ENCODE results near the gene GJB4. TPM values are rescaled to one million over a fixed set of nuclear protein-coding genes. Genes with fewer than 3 reads are reported as not detected.

Gene GJB4
- total and polyA plus RNA-seq, 7 experiments from 2014 or later = not detected

- ATAC-seq (no peak), DNase-seq (no peak)
- Mint-ChIP-seq H3K9me3 (no peaks in the 10 kb centered on the region), H3K4me3 (no peak within 1 kb of the TSS), H3K4me1 (no peaks in the 10 kb centered on the region), H3K36me3 (peaks cover 0 to 4% (median 0%) of the 10 kb centered on the region in 5 donors), H3K27ac (no peak within 1 kb of the TSS), H3K27me3 (peaks cover 0 to 11% (median 3%) of the 10 kb centered on the region in 5 donors)
- POLR2A ChIA-PET = no interaction called here
- Histone ChIP-seq H3K4me1 (ENCODE audit: control insufficient read depth in 2 of 2, insufficient read depth in 2 of 2, low read length in 2 of 2) (no peaks in the 10 kb centered on the region), H3K36me3 (ENCODE audit: control insufficient read depth in 2 of 3, insufficient read depth in 3 of 3, low read length in 3 of 3) (no peaks in the 10 kb centered on the region), H3K27ac (ENCODE audit: low read depth, low read length) (no peak within 1 kb of the TSS), H3K4me3 (ENCODE audit: low read length) (no peak within 1 kb of the TSS), H3K27me3 (ENCODE audit: control insufficient read depth in 2 of 2, insufficient read depth in 2 of 2, low read length in 2 of 2) (no peaks in the 10 kb centered on the region), H3K9me3 (ENCODE audit: control insufficient read depth in 2 of 3, low read length in 3 of 3) (no peaks in the 10 kb centered on the region)
- CTCF ChIA-PET = no interaction called here
- intact Hi-C loops (cut with micrococcal nuclease) = no loop called here
Observed at GRCh38 chr1:34754964-34755637, 4.4 kb upstream of the GJB4 start, which contains the start of gene GJB5. GJB5 (plus strand) TSS chr1:34755047; CDS start chr1:34757331, 2,284 bp downstream.

DNA sequence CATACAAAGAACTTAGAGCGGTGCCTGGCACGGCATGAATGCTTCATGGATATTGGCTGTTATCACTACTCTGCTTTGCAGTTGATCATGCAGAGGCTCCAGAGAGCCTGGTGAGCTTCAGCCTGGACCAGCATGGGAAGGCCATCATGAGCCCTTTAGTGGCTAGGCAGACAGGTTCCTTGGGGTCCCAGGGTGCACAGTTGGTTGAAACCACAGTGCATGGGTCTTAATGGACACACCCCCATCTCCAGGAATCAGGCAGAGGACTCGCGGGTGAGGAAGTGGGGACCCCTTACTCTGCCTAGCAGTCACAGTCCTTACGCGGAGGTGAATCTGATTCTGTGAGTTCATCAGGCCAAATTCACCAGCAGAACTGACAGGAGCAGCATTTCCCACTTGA lies 3.6 kb upstream of the GJB4 start:
- ATAC-seq (no peak), DNase-seq (no peak)
- H3K4me1 Mint-ChIP-seq = no peaks in the 10 kb centered on the region
- Histone ChIP-seq H3K27me3 (ENCODE audit: control insufficient read depth in 2 of 2, insufficient read depth in 2 of 2, low read length in 2 of 2) (no peaks in the 10 kb centered on the region), H3K4me1 (ENCODE audit: control insufficient read depth in 2 of 2, insufficient read depth in 2 of 2, low read length in 2 of 2) (no peaks in the 10 kb centered on the region), H3K4me3 (ENCODE audit: low read length) (no peak overlapping the region), H3K36me3 (ENCODE audit: control insufficient read depth in 2 of 3, insufficient read depth in 3 of 3, low read length in 3 of 3) (no peaks in the 10 kb centered on the region), H3K9me3 (ENCODE audit: control insufficient read depth in 2 of 3, low read length in 3 of 3) (no peaks in the 10 kb centered on the region), H3K27ac (ENCODE audit: low read depth, low read length) (no peak overlapping the region)
- intact Hi-C loops (cut with micrococcal nuclease) = no loop called here
- peaks cover 0 to 4% (median 0%) of the 10 kb centered on the region in 5 donors for H3K36me3 Mint-ChIP-seq
- H3K4me3 Mint-ChIP-seq = no peak overlapping the region
- ChIA-PET CTCF (no interaction called here), POLR2A (no interaction called here)
- no peak overlapping the region for H3K27ac Mint-ChIP-seq
- peaks cover 0 to 11% (median 3%) of the 10 kb centered on the region in 5 donors for H3K27me3 Mint-ChIP-seq
- H3K9me3 Mint-ChIP-seq = no peaks in the 10 kb centered on the region

DNA sequence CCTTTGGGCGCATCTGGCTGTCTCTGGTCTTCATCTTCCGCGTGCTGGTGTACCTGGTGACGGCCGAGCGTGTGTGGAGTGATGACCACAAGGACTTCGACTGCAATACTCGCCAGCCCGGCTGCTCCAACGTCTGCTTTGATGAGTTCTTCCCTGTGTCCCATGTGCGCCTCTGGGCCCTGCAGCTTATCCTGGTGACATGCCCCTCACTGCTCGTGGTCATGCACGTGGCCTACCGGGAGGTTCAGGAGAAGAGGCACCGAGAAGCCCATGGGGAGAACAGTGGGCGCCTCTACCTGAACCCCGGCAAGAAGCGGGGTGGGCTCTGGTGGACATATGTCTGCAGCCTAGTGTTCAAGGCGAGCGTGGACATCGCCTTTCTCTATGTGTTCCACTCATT lies 2.2 kb upstream of the GJB4 start:
- no peak overlapping the region for H3K27ac Mint-ChIP-seq
- Histone ChIP-seq H3K4me1 (ENCODE audit: control insufficient read depth in 2 of 2, insufficient read depth in 2 of 2, low read length in 2 of 2) (no peaks in the 10 kb centered on the region), H3K4me3 (ENCODE audit: low read length) (no peak overlapping the region), H3K9me3 (ENCODE audit: control insufficient read depth in 2 of 3, low read length in 3 of 3) (no peaks in the 10 kb centered on the region), H3K27me3 (ENCODE audit: control insufficient read depth in 2 of 2, insufficient read depth in 2 of 2, low read length in 2 of 2) (no peaks in the 10 kb centered on the region), H3K36me3 (ENCODE audit: control insufficient read depth in 2 of 3, insufficient read depth in 3 of 3, low read length in 3 of 3) (no peaks in the 10 kb centered on the region), H3K27ac (ENCODE audit: low read depth, low read length) (no peak overlapping the region)
- intact Hi-C loops (cut with micrococcal nuclease) = no loop called here
- DNase-seq = no peak
- ATAC-seq = no peak
- peaks cover 0 to 4% (median 0%) of the 10 kb centered on the region in 5 donors for H3K36me3 Mint-ChIP-seq
- no peaks in the 10 kb centered on the region for H3K9me3 Mint-ChIP-seq
- ChIA-PET CTCF (interaction anchor here (1.1 kb wide), 1 partner anchor 14 kb away, joined by 3 read pairs; no protein-coding TSS in a partner anchor), POLR2A (no interaction called here)
- H3K27me3 Mint-ChIP-seq = peaks cover 0 to 11% (median 4%) of the 10 kb centered on the region in 5 donors
- H3K4me1 Mint-ChIP-seq = no peaks in the 10 kb centered on the region
- H3K4me3 Mint-ChIP-seq = no peak overlapping the region

DNA sequence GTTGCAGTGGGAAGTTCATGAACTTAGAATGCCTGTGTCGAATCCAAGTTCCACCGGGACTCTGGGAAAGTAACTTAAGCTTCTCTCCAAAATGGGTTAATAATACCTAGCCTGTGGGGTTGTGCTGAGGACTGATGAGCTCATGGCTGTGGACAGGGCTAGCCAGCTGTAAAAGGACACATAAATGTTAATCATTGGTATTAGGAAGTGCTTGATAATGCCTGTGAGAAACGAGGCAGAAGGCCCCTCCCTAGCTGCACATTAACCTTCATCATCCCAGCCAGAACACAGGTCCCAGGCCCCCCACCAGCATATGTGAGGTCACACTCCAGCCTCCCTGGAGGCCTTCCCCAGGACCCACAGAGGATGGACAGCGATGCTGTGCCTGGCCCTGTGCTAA lies 789 bp upstream of the GJB4 start:
- no peaks in the 10 kb centered on the region for H3K36me3 ChIP-seq (ENCODE audit: control insufficient read depth in 2 of 3, insufficient read depth in 3 of 3, low read length in 3 of 3)
- Mint-ChIP-seq H3K4me1 (no peaks in the 10 kb centered on the region), H3K9me3 (no peaks in the 10 kb centered on the region), H3K27me3 (peaks cover under 1 to 18% (median 4%) of the 10 kb centered on the region in 5 donors), H3K36me3 (peaks cover 0 to 3% (median 0%) of the 10 kb centered on the region in 5 donors), H3K4me3 (no peak overlapping the region), H3K27ac (no peak overlapping the region)
- H3K27me3 ChIP-seq (ENCODE audit: control insufficient read depth in 2 of 2, insufficient read depth in 2 of 2, low read length in 2 of 2) = no peaks in the 10 kb centered on the region
- no peak for DNase-seq
- POLR2A ChIA-PET = no interaction called here
- H3K9me3 ChIP-seq (ENCODE audit: control insufficient read depth in 2 of 3, low read length in 3 of 3) = no peaks in the 10 kb centered on the region
- no peaks in the 10 kb centered on the region for H3K4me1 ChIP-seq (ENCODE audit: control insufficient read depth in 2 of 2, insufficient read depth in 2 of 2, low read length in 2 of 2)
- CTCF ChIA-PET = no interaction called here
- no peak overlapping the region for H3K4me3 ChIP-seq (ENCODE audit: low read length)
- intact Hi-C loops (cut with micrococcal nuclease) = no loop called here
- H3K27ac ChIP-seq (ENCODE audit: low read depth, low read length) = no peak overlapping the region
- no peak for ATAC-seq

DNA sequence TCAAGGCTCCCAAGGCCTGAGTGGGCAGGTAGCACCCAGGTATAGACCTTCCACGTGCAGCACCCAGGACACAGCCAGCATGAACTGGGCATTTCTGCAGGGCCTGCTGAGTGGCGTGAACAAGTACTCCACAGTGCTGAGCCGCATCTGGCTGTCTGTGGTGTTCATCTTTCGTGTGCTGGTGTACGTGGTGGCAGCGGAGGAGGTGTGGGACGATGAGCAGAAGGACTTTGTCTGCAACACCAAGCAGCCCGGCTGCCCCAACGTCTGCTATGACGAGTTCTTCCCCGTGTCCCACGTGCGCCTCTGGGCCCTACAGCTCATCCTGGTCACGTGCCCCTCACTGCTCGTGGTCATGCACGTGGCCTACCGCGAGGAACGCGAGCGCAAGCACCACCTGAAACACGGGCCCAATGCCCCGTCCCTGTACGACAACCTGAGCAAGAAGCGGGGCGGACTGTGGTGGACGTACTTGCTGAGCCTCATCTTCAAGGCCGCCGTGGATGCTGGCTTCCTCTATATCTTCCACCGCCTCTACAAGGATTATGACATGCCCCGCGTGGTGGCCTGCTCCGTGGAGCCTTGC lies 1.7 kb downstream of the GJB4 start:
- Mint-ChIP-seq H3K4me3 (no peak overlapping the region), H3K27ac (no peak overlapping the region), H3K4me1 (no peaks in the 10 kb centered on the region), H3K27me3 (peaks cover 0 to 17% (median 4%) of the 10 kb centered on the region in 5 donors), H3K9me3 (no peaks in the 10 kb centered on the region), H3K36me3 (no peaks in the 10 kb centered on the region)
- H3K27ac ChIP-seq (ENCODE audit: low read depth, low read length) = no peak overlapping the region
- no peaks in the 10 kb centered on the region for H3K27me3 ChIP-seq (ENCODE audit: control insufficient read depth in 2 of 2, insufficient read depth in 2 of 2, low read length in 2 of 2)
- no peaks in the 10 kb centered on the region for H3K9me3 ChIP-seq (ENCODE audit: control insufficient read depth in 2 of 3, low read length in 3 of 3)
- ATAC-seq (no peak), DNase-seq (no peak)
- no peaks in the 10 kb centered on the region for H3K36me3 ChIP-seq (ENCODE audit: control insufficient read depth in 2 of 3, insufficient read depth in 3 of 3, low read length in 3 of 3)
- no peak overlapping the region for H3K4me3 ChIP-seq (ENCODE audit: low read length)
- H3K4me1 ChIP-seq (ENCODE audit: control insufficient read depth in 2 of 2, insufficient read depth in 2 of 2, low read length in 2 of 2) = no peaks in the 10 kb centered on the region
- CTCF ChIA-PET = no interaction called here
- intact Hi-C loops (cut with micrococcal nuclease) = no loop called here
- POLR2A ChIA-PET = no interaction called here

DNA sequence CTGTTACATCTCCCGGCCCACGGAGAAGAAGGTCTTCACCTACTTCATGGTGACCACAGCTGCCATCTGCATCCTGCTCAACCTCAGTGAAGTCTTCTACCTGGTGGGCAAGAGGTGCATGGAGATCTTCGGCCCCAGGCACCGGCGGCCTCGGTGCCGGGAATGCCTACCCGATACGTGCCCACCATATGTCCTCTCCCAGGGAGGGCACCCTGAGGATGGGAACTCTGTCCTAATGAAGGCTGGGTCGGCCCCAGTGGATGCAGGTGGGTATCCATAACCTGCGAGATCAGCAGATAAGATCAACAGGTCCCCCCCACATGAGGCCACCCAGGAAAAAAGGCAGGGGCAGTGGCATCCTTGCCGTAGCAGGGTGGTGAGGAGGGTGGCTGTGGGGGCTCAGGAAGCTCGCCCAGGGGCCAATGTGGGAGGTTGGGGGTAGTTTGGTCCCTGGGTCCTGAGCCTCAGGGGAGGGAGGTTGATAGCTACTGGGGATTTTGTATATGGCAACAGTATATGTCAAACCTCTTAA lies 2.3 kb downstream of the GJB4 start:
- ATAC-seq (no peak), DNase-seq (no peak)
- Histone ChIP-seq H3K27ac (ENCODE audit: low read depth, low read length) (no peak overlapping the region), H3K27me3 (ENCODE audit: control insufficient read depth in 2 of 2, insufficient read depth in 2 of 2, low read length in 2 of 2) (no peaks in the 10 kb centered on the region), H3K9me3 (ENCODE audit: control insufficient read depth in 2 of 3, low read length in 3 of 3) (no peaks in the 10 kb centered on the region), H3K36me3 (ENCODE audit: control insufficient read depth in 2 of 3, insufficient read depth in 3 of 3, low read length in 3 of 3) (no peaks in the 10 kb centered on the region), H3K4me1 (ENCODE audit: control insufficient read depth in 2 of 2, insufficient read depth in 2 of 2, low read length in 2 of 2) (no peaks in the 10 kb centered on the region), H3K4me3 (ENCODE audit: low read length) (no peak overlapping the region)
- no peaks in the 10 kb centered on the region for H3K36me3 Mint-ChIP-seq
- H3K9me3 Mint-ChIP-seq = no peaks in the 10 kb centered on the region
- no peak overlapping the region for H3K27ac Mint-ChIP-seq
- ChIA-PET POLR2A (no interaction called here), CTCF (no interaction called here)
- intact Hi-C loops (cut with micrococcal nuclease) = no loop called here
- no peak overlapping the region for H3K4me3 Mint-ChIP-seq
- H3K27me3 Mint-ChIP-seq = peaks cover 0 to 17% (median 4%) of the 10 kb centered on the region in 5 donors
- no peaks in the 10 kb centered on the region for H3K4me1 Mint-ChIP-seq
